Astrocyte (in vitro differentiated cells and primary cell): Measurements from ENCODE around the gene OR6J1.

Source experiments
- CTCF ChIP-seq: IDR thresholded peaks from 2 replicates; pipeline ENCODE4 v1.5.1; 2011; ENCODE audit warnings: low read depth, mild to moderate bottlenecking, inconsistent platforms, low read length, moderate library complexity; ENCODE audit not compliant: insufficient read depth
- EZH2 ChIP-seq: IDR thresholded peaks from 2 replicates; pipeline ENCODE4 v1.6.1; 2012; ENCODE audit warnings: mild to moderate bottlenecking, low read length, inconsistent platforms; ENCODE audit not compliant: insufficient read depth

- no peak for TF ChIP-seq EZH2
- TF ChIP-seq CTCF: no peak
Measured at GRCh38 chr14:22668417-22668816, 24.3 kb upstream of the OR6J1 start.
